HEK293 (cell line): ENCODE results near the gene CXADR.

Experiments
- CTCF ChIA-PET: fragments of 350-600 bp; formaldehyde crosslinking; extraction: SDS; loops from one replicate; lab custom pipeline; 2021; ENCODE audit warnings: antibody characterized with exemption; lab: Yijun Ruan, JAX
- POLR2A ChIA-PET: fragments of 300-600 bp; formaldehyde crosslinking; extraction: SDS; loops from one replicate; lab custom pipeline; 2020; ENCODE audit warnings: antibody characterized with exemption, inconsistent platforms; lab: Yijun Ruan, JAX
- H3K27ac ChIP-seq: fragments of 200-500 bp; sonication (Bioruptor generic); 2 replicates; pipeline ENCODE4 v1.5.1; 2014; ENCODE audit warnings: low read depth, low read length, control low read depth, inconsistent platforms; ENCODE audit errors: extremely low read depth
- H3K36me3 ChIP-seq, 2 experiments: fragments of 200-500 bp in 1 of 2; sonication (Bioruptor generic) in 1 of 2; 1 replicate in 1 of 2; 2 replicates in 1 of 2; pipeline ENCODE4 v1.5.1; 2014 to 2017; ENCODE audit warnings: inconsistent platforms in 2 of 2, low read length in 2 of 2; ENCODE audit not compliant: control insufficient read depth in 2 of 2, insufficient read depth in 1 of 2
- H3K4me1 ChIP-seq: fragments of 200-500 bp; sonication (Bioruptor generic); 2 replicates; pipeline ENCODE4 v1.5.1; 2014; ENCODE audit warnings: mild to moderate bottlenecking, low read length, inconsistent platforms; ENCODE audit not compliant: control insufficient read depth, insufficient read depth
- H3K4me3 ChIP-seq: 2 replicates; pipeline ENCODE4 v1.5.1; 2011; ENCODE audit warnings: low read depth, mild to moderate bottlenecking, control low read depth, low read length, moderate library complexity
- H3K9me3 ChIP-seq: fragments of 200-500 bp; sonication (Bioruptor generic); 2 replicates; pipeline ENCODE4 v1.5.1; 2014; ENCODE audit warnings: low read depth, low read length, inconsistent platforms; ENCODE audit not compliant: control insufficient read depth, insufficient read depth
- MZF1 ChIP-seq: fragments of 450-650 bp; formaldehyde crosslinking; IDR thresholded peaks from 2 replicates; pipeline ENCODE4 v1.5.1; 2017; ENCODE audit warnings: missing biosample characterization, missing genetic modification characterization, borderline replicate concordance
- PRDM1 ChIP-seq: fragments of 450-650 bp; formaldehyde crosslinking; IDR thresholded peaks from 2 replicates; pipeline ENCODE4; 2016; ENCODE audit warnings: missing biosample characterization, missing genetic modification characterization
- YY2 ChIP-seq: fragments of 450-650 bp; formaldehyde crosslinking; IDR thresholded peaks from 2 replicates; pipeline ENCODE4 v1.5.1; 2016; ENCODE audit warnings: missing biosample characterization, missing genetic modification characterization
- ZNF114 ChIP-seq: fragments of 450-650 bp; formaldehyde crosslinking; IDR thresholded peaks from 2 replicates; pipeline ENCODE4 v1.5.0; 2017; ENCODE audit warnings: missing biosample characterization, missing genetic modification characterization
- ZNF16 ChIP-seq: fragments of 450-650 bp; formaldehyde crosslinking; IDR thresholded peaks from 2 replicates; pipeline ENCODE4 v1.5.1; 2016; ENCODE audit warnings: low read depth, missing biosample characterization, missing genetic modification characterization
- ZNF23 ChIP-seq: fragments of 450-650 bp; formaldehyde crosslinking; IDR thresholded peaks from 2 replicates; pipeline ENCODE4 v1.5.1; 2016; ENCODE audit warnings: missing biosample characterization, missing genetic modification characterization, borderline replicate concordance
- ZNF248 ChIP-seq: fragments of 450-650 bp; formaldehyde crosslinking; IDR thresholded peaks from 2 replicates; pipeline ENCODE4 v1.5.1; 2017; ENCODE audit warnings: missing biosample characterization, missing genetic modification characterization
- ZNF433 ChIP-seq: fragments of 450-650 bp; formaldehyde crosslinking; IDR thresholded peaks from 2 replicates; pipeline ENCODE4 v1.5.1; 2016; ENCODE audit warnings: missing biosample characterization, missing genetic modification characterization, low read depth
- ZNF529 ChIP-seq: fragments of 450-650 bp; formaldehyde crosslinking; IDR thresholded peaks from 2 replicates; pipeline ENCODE4 v1.5.1; 2017; ENCODE audit warnings: missing genetic modification characterization, missing biosample characterization; ENCODE audit not compliant: insufficient replicate concordance
- ZNF629 ChIP-seq: fragments of 450-650 bp; formaldehyde crosslinking; IDR thresholded peaks from 2 replicates; pipeline ENCODE4 v1.5.1; 2017; ENCODE audit warnings: missing biosample characterization, missing genetic modification characterization
- ZNF664 ChIP-seq: fragments of 450-650 bp; formaldehyde crosslinking; IDR thresholded peaks from 2 replicates; pipeline ENCODE4 v1.5.1; 2016; ENCODE audit warnings: missing biosample characterization, missing genetic modification characterization
- ZNF670 ChIP-seq: fragments of 450-650 bp; formaldehyde crosslinking; IDR thresholded peaks from 2 replicates; pipeline ENCODE4 v1.5.1; 2016; ENCODE audit warnings: missing biosample characterization, missing genetic modification characterization, low read depth
- ZNF830 ChIP-seq: fragments of 450-650 bp; IDR thresholded peaks from 2 replicates; pipeline ENCODE4 v1.5.0; 2018; ENCODE audit warnings: missing biosample characterization, missing genetic modification characterization, low read depth, mild to moderate bottlenecking, moderate library complexity
- TF ChIP-seq, protein P1 (sequence below): fragments of 450-650 bp; formaldehyde crosslinking; IDR thresholded peaks from 2 replicates; pipeline ENCODE4 v1.5.1; 2016; ENCODE audit warnings: missing biosample characterization, missing genetic modification characterization
- TF ChIP-seq, protein P2 (sequence below): fragments of 450-650 bp; formaldehyde crosslinking; IDR thresholded peaks from 2 replicates; pipeline ENCODE4 v1.5.1; 2016; ENCODE audit warnings: missing biosample characterization, missing genetic modification characterization
- TF ChIP-seq, protein P3 (sequence below): fragments of 450-650 bp; formaldehyde crosslinking; IDR thresholded peaks from 2 replicates; pipeline ENCODE4; 2016; ENCODE audit warnings: missing biosample characterization, missing genetic modification characterization
- TF ChIP-seq, protein P4 (sequence below): fragments of 450-650 bp; formaldehyde crosslinking; IDR thresholded peaks from 2 replicates; pipeline ENCODE4 v1.5.1; 2016; ENCODE audit warnings: missing biosample characterization, missing genetic modification characterization
- TF ChIP-seq, protein P5 (sequence below): fragments of 450-650 bp; formaldehyde crosslinking; IDR thresholded peaks from 2 replicates; pipeline ENCODE4 v1.5.1; 2016; ENCODE audit warnings: missing biosample characterization, missing genetic modification characterization

CXADR gene

DNA sequence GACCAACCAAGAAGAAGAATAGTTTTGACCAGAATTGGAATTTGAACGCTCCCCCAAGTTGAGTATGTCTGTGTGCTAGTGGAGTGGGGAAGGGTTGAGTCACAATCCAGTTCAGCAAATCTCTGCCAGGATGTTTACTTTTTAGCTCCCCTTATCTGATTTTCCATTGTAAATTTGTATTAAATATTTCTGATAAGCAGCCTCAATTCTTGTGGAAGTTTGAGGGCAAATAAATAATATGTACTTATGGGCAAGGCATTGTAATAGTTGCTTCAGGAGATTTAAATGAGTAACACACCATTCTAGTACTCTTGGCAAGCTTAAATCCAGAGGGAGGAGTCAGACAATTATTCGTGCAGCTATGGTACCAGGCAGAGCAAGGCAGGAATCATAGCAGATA, 14.4 kb downstream of the CXADR start:
- POLR2A ChIA-PET: interaction anchor here (0.6 to 1.2 kb wide), 4 partner anchors 14 to 72 kb away, joined by 3 to 5 read pairs (median 4); partner anchors contain the start of gene CXADR
- CTCF ChIA-PET: interaction anchor here (1.4 kb wide), 1 partner anchor 28 kb away, joined by 4 read pairs; no protein-coding TSS in a partner anchor
- peaks cover 27% of the 10 kb centered on the region for H3K4me1 ChIP-seq

DNA sequence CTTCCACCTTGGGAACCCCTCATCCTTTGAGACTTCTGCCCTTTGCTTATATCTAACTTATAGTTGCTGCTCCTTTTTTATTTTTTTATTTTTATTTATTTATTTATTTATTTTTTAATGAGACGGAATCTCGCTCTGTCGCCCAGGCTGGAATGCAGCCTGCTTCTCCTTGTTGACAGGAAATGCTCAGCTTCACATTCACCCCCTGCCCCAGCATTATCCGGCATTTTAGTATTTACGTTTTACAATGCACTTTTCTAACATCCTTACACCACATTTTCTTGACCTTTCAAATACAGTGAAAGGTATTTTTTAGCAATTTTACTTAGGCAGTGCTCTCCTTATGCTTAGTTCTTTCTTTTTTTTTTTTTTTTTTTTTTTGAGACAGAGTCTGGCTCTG, 14.9 kb downstream of the CXADR start:
- Histone ChIP-seq H3K4me3 (no peak overlapping the region), H3K27ac (no peak overlapping the region), H3K36me3 (no peaks in the 10 kb centered on the region; a peak in 1 of 3 replicates), H3K4me1 (peaks cover 22% of the 10 kb centered on the region), H3K9me3 (no peaks in the 10 kb centered on the region)
- CTCF ChIA-PET: no interaction called here
- POLR2A ChIA-PET: interaction anchor here (0.6 to 1.2 kb wide), 4 partner anchors 14 to 71 kb away, joined by 3 to 5 read pairs (median 4); partner anchors contain the start of gene CXADR
- TF ChIP-seq, protein P1, sequence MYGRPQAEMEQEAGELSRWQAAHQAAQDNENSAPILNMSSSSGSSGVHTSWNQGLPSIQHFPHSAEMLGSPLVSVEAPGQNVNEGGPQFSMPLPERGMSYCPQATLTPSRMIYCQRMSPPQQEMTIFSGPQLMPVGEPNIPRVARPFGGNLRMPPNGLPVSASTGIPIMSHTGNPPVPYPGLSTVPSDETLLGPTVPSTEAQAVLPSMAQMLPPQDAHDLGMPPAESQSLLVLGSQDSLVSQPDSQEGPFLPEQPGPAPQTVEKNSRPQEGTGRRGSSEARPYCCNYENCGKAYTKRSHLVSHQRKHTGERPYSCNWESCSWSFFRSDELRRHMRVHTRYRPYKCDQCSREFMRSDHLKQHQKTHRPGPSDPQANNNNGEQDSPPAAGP (tag by site-specific recombination): no peak
- no peak for TF ChIP-seq ZNF23 (tag by site-specific recombination)
- no peak for TF ChIP-seq ZNF670
- TF ChIP-seq ZNF433 (tag by site-specific recombination): no peak
- TF ChIP-seq ZNF248 (tag by site-specific recombination): no peak
- no peak for TF ChIP-seq ZNF529 (tag by site-specific recombination)
- TF ChIP-seq PRDM1 (tag by site-specific recombination): no peak
- TF ChIP-seq ZNF114: no peak
- TF ChIP-seq ZNF830 (tag by site-specific recombination): no peak
- TF ChIP-seq, protein P2, sequence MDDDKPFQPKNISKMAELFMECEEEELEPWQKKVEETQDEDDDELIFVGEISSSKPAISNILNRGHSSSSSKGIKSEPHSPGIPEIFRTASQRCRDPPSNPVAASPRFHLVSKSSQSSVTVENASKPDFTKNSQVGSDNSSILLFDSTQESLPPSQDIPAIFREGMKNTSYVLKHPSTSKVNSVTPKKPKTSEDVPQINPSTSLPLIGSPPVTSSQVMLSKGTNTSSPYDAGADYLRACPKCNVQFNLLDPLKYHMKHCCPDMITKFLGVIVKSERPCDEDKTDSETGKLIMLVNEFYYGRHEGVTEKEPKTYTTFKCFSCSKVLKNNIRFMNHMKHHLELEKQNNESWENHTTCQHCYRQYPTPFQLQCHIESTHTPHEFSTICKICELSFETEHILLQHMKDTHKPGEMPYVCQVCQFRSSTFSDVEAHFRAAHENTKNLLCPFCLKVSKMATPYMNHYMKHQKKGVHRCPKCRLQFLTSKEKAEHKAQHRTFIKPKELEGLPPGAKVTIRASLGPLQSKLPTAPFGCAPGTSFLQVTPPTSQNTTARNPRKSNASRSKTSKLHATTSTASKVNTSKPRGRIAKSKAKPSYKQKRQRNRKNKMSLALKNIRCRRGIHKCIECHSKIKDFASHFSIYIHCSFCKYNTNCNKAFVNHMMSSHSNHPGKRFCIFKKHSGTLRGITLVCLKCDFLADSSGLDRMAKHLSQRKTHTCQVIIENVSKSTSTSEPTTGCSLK (tag by site-specific recombination): no peak
- TF ChIP-seq, protein P3, sequence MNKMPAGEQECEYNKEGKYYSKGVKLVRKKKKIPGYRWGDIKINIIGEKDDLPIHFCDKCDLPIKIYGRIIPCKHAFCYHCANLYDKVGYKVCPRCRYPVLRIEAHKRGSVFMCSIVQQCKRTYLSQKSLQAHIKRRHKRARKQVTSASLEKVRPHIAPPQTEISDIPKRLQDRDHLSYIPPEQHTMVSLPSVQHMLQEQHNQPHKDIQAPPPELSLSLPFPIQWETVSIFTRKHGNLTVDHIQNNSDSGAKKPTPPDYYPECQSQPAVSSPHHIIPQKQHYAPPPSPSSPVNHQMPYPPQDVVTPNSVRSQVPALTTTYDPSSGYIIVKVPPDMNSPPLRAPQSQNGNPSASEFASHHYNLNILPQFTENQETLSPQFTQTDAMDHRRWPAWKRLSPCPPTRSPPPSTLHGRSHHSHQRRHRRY (tag by site-specific recombination): no peak
- TF ChIP-seq YY2 (tag by site-specific recombination): no peak
- TF ChIP-seq, protein P4, sequence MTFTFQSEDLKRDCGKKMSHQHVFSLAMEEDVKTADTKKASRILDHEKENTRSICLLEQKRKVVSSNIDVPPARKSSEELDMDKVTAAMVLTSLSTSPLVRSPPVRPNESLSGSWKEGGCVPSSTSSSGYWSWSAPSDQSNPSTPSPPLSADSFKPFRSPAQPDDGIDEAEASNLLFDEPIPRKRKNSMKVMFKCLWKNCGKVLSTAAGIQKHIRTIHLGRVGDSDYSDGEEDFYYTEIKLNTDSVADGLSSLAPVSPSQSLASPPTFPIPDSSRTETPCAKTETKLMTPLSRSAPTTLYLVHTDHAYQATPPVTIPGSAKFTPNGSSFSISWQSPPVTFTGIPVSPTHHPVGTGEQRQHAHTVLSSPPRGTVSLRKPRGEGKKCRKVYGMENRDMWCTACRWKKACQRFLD (tag by site-specific recombination): no peak
- TF ChIP-seq, protein P5, sequence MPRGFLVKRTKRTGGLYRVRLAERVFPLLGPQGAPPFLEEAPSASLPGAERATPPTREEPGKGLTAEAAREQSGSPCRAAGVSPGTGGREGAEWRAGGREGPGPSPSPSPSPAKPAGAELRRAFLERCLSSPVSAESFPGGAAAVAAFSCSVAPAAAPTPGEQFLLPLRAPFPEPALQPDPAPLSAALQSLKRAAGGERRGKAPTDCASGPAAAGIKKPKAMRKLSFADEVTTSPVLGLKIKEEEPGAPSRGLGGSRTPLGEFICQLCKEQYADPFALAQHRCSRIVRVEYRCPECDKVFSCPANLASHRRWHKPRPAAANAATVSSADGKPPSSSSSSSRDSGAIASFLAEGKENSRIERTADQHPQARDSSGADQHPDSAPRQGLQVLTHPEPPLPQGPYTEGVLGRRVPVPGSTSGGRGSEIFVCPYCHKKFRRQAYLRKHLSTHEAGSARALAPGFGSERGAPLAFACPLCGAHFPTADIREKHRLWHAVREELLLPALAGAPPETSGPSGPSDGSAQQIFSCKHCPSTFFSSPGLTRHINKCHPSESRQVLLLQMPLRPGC (tag by site-specific recombination): no peak
- no peak for TF ChIP-seq ZNF16 (tag by site-specific recombination)
- no peak for TF ChIP-seq ZNF629

More for the DNA sequence above, 14.4 kb downstream of the CXADR start:
- Histone ChIP-seq H3K9me3 (no peaks in the 10 kb centered on the region), H3K36me3 (no peaks in the 10 kb centered on the region; a peak in 1 of 3 replicates), H3K27ac (no peak overlapping the region), H3K4me3 (no peak overlapping the region)
- TF ChIP-seq, protein P5 (tag by site-specific recombination): no peak
- no peak for TF ChIP-seq MZF1
- TF ChIP-seq ZNF664 (tag by site-specific recombination): peak; percentile 82
